OCI-LY7 (cell line): ENCODE results near the gene CDK17.

ENCODE experiments used
- EZH2phosphoT487 ChIP-seq: fragments of 200-600 bp; sonication (generic); IDR thresholded peaks from 2 replicates; pipeline ENCODE4 v1.6.1; 2018; ENCODE audit warnings: low read depth, borderline replicate concordance, mild to moderate bottlenecking, mixed run types, antibody characterized with exemption, low read length, moderate library complexity, mixed read lengths
- TF ChIP-seq, protein P1 (sequence below): fragments of 200-600 bp; sonication (generic); conservative IDR thresholded peaks from 2 replicates; pipeline ENCODE4 v1.5.1; 2014; ENCODE audit warnings: mild to moderate bottlenecking, antibody characterized with exemption, low read length, moderate library complexity, mixed read lengths

GRCh38 chr12:96445691-96446583 lies 45.7 kb upstream of the CDK17 start:
- TF ChIP-seq, protein P1, sequence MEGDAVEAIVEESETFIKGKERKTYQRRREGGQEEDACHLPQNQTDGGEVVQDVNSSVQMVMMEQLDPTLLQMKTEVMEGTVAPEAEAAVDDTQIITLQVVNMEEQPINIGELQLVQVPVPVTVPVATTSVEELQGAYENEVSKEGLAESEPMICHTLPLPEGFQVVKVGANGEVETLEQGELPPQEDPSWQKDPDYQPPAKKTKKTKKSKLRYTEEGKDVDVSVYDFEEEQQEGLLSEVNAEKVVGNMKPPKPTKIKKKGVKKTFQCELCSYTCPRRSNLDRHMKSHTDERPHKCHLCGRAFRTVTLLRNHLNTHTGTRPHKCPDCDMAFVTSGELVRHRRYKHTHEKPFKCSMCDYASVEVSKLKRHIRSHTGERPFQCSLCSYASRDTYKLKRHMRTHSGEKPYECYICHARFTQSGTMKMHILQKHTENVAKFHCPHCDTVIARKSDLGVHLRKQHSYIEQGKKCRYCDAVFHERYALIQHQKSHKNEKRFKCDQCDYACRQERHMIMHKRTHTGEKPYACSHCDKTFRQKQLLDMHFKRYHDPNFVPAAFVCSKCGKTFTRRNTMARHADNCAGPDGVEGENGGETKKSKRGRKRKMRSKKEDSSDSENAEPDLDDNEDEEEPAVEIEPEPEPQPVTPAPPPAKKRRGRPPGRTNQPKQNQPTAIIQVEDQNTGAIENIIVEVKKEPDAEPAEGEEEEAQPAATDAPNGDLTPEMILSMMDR: no peak
- no peak for TF ChIP-seq EZH2phosphoT487
